ENCODE results near the gene ZNF48. TPM values are rescaled to one million over a fixed set of nuclear protein-coding genes. Genes with fewer than 3 reads are reported as not detected.
A peak's percentile ranks its signal among the peaks of the same experiment; 100 is the strongest.

ZNF48 gene
- total RNA-seq, 1 experiment from 2014 or later = 57.3 TPM

DNA sequence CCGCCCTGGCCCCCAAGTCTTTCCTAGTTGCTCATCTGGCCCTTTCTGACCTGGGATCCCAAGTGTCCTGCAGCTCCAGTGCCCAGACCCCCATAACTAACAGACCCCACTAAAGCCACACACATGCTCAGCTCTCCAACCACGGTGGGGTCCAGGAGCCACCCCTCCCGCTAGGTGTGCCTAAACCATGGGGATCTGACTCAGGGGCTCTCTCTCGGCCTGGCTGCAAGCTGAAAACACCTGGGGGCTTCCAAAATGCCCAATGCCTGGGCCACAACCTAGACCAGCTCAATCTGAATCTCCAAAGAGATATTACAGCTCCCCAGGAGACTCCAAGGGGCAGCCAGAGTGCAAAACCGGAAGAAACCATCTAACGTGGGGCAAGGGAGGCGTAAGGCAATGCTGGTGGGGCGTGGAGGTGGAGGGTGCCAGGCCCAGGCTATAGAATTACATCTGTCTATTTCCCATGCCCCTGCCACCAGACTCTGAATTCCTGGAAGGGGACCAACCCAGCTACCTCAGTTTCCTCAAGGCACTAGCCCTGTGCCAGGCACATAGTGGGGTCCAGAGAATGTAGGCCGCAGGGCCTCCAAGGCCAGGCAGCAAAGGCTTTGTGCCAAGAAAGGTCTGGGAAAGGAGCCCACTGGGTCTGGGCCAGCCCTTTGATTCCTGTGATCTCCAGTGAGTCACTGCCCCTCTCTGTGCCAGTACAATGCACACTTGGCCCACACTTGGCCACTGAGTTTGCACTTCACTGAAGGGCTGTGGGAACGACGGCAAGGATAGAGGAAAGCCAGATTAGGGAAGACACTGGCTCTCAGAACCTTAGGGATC is 43.4 kb upstream of the ZNF48 start:
- Histone ChIP-seq H3K27me3 (ENCODE audit: insufficient read depth, low read length) (no peaks in the 10 kb centered on the region), H2AFZ (ENCODE audit: low read length) (no peak overlapping the region), H3K4ac (ENCODE audit: low read depth, low read length) (no peak overlapping the region), H3K23me2 (ENCODE audit: insufficient read length, low read depth, low read length, poor library complexity, severe bottlenecking) (peaks cover 13% of the 10 kb centered on the region), H4K20me1 (ENCODE audit: control insufficient read depth, insufficient read depth, insufficient read length) (no peaks in the 10 kb centered on the region), H3K27ac (ENCODE audit: insufficient read length, low read depth, low read length) (no peak overlapping the region), H3K9me3 (ENCODE audit: control insufficient read depth, low read depth, low read length) (no peaks in the 10 kb centered on the region), H3K4me2 (ENCODE audit: insufficient read depth, insufficient read length, low read length) (no peak overlapping the region), H3K23ac (ENCODE audit: insufficient read length, low read depth, low read length) (no peak overlapping the region), H2AK5ac (ENCODE audit: insufficient read length, low read length) (no peak overlapping the region), H2BK20ac (ENCODE audit: low read depth, low read length, poor library complexity, severe bottlenecking) (no peak overlapping the region), H3K79me2 (ENCODE audit: insufficient read depth, low read length) (peaks cover 3% of the 10 kb centered on the region; the same call in 1 of the 2 replicates), H4K91ac (ENCODE audit: insufficient read length, low read depth, low read length) (no peak overlapping the region), H3K79me1 (ENCODE audit: insufficient read depth, low read depth, low read length, poor library complexity, severe bottlenecking) (peaks cover 8% of the 10 kb centered on the region), H4K5ac (ENCODE audit: insufficient read length, low read depth, low read length) (no peak overlapping the region), H2BK15ac (ENCODE audit: low read depth, low read length) (no peak overlapping the region), H2BK120ac (ENCODE audit: low read depth, low read length, poor library complexity, severe bottlenecking) (no peak overlapping the region), H3K4me1 (ENCODE audit: insufficient read depth, low read length) (no peaks in the 10 kb centered on the region), H3K14ac (ENCODE audit: insufficient read depth, low read length) (no peak overlapping the region), H2BK12ac (ENCODE audit: insufficient read length, low read depth, low read length) (no peak overlapping the region), H3T11ph (ENCODE audit: low read length) (no peak overlapping the region), H4K8ac (replicated peaks; ENCODE audit: insufficient read length, low read depth, low read length) (no peak overlapping the region), H3K56ac (ENCODE audit: insufficient read length, low read depth, low read length) (no peak overlapping the region), H3K9ac (ENCODE audit: extremely low read depth, insufficient read length, low read length) (no peak overlapping the region), H2BK5ac (ENCODE audit: insufficient read length, low read length) (no peak overlapping the region), H3K18ac (ENCODE audit: insufficient read length, low read depth, low read length) (no peak overlapping the region)
- Mint-ChIP-seq H3K36me3 (ENCODE audit: insufficient read depth in 1 of 3, low read depth in 3 of 3) (peaks cover 25 to 56% (median 49%) of the 10 kb centered on the region in 3 experiments; a peak in 6 of 7 replicates), H3K4me3 (peak overlapping the region in 1 of 2 experiments; percentile 51; a peak in 1 of 5 replicates), H3K27ac (no peak overlapping the region), H3K4me1 (peaks cover 14 to 17% of the 10 kb centered on the region in 2 experiments), H3K9me3 (no peaks in the 10 kb centered on the region), H3K27me3 (ENCODE audit: low read depth) (no peaks in the 10 kb centered on the region; the same call in 1 of the 2 replicates)
- no peak for DNase-seq
- TF ChIP-seq, protein P1, sequence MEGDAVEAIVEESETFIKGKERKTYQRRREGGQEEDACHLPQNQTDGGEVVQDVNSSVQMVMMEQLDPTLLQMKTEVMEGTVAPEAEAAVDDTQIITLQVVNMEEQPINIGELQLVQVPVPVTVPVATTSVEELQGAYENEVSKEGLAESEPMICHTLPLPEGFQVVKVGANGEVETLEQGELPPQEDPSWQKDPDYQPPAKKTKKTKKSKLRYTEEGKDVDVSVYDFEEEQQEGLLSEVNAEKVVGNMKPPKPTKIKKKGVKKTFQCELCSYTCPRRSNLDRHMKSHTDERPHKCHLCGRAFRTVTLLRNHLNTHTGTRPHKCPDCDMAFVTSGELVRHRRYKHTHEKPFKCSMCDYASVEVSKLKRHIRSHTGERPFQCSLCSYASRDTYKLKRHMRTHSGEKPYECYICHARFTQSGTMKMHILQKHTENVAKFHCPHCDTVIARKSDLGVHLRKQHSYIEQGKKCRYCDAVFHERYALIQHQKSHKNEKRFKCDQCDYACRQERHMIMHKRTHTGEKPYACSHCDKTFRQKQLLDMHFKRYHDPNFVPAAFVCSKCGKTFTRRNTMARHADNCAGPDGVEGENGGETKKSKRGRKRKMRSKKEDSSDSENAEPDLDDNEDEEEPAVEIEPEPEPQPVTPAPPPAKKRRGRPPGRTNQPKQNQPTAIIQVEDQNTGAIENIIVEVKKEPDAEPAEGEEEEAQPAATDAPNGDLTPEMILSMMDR (conservative IDR thresholded peaks at IDR 0.05) = no peak
- WGBS (ENCODE audit: extremely low coverage, insufficient read length, low lambda C conversion rate) = no CpG with 5 or more reads among the region's 11 CpGs
